SK-N-SH (cell line): ENCODE results near the gene ZG16B. TPM values are rescaled to one million over a fixed set of nuclear protein-coding genes. Genes with fewer than 3 reads are reported as not detected.

Experiments
- CTCF ChIA-PET: fragments of 300-600, 350-600 bp; formaldehyde crosslinking; extraction: SDS; loops from one replicate; lab custom pipeline; 2021; lab: Yijun Ruan, JAX
- POLR2A ChIA-PET: fragments of 350-600 bp; sonication (Branson Sonifier 250); formaldehyde crosslinking; extraction: SDS; loops from one replicate; lab custom pipeline; 2020; ENCODE audit warnings: antibody characterized with exemption, inconsistent platforms; lab: Yijun Ruan, JAX
- DNase-seq: peaks from one replicate; pipeline ENCODE4 v3.0.0; 2012
- H2AFZ ChIP-seq: fragments of 200-600 bp; sonication (generic); 2 replicates; pipeline ENCODE4 v1.8.1; 2016; ENCODE audit warnings: antibody characterized with exemption, mild to moderate bottlenecking, low read depth
- H3F3A ChIP-seq: fragments of 200-600 bp; sonication (generic); replicated peaks from 2 replicates; pipeline ENCODE3; 2016; ENCODE audit warnings: antibody characterized with exemption, mild to moderate bottlenecking; ENCODE audit not compliant: insufficient read depth
- H3K27ac ChIP-seq, 2 experiments: fragments of 200-500 bp in 1 of 2; fragments of 200-600 bp in 1 of 2; sonication (Bioruptor generic) in 1 of 2; sonication (generic), shearing (Covaris generic) in 1 of 2; 2 replicates each; pipeline versions ENCODE4 v1.5.1 to v1.6.1; 2014 to 2016; ENCODE audit warnings: low read depth in 2 of 2, inconsistent platforms in 1 of 2, low read length in 1 of 2, mild to moderate bottlenecking in 1 of 2, mixed read lengths in 1 of 2
- H3K27me3 ChIP-seq: fragments of 200-600 bp; sonication (generic), shearing (Covaris generic); 2 replicates; pipeline ENCODE4 v1.6.1; 2016; ENCODE audit warnings: mixed run types; ENCODE audit not compliant: insufficient read depth
- H3K36me3 ChIP-seq, 2 experiments: fragments of 200-500 bp in 1 of 2; fragments of 200-600 bp in 1 of 2; sonication (Bioruptor generic) in 1 of 2; sonication (generic) in 1 of 2; replicated peaks in 1 of 2; 2 replicates each; pipeline versions ENCODE3 to v1.5.1; 2014 to 2016; ENCODE audit warnings: low read length in 1 of 2, mild to moderate bottlenecking in 1 of 2; ENCODE audit not compliant: insufficient read depth in 2 of 2, control insufficient read depth in 1 of 2
- H3K4me1 ChIP-seq, 2 experiments: fragments of 200-500 bp in 1 of 2; fragments of 200-600 bp in 1 of 2; sonication (Bioruptor generic) in 1 of 2; sonication (generic), shearing (Covaris generic) in 1 of 2; 2 replicates each; pipeline versions ENCODE4 v1.5.1 to v1.6.1; 2014 to 2016; ENCODE audit warnings: low read depth in 1 of 2, low read length in 1 of 2, mixed run types in 1 of 2; ENCODE audit not compliant: insufficient read depth in 2 of 2, control insufficient read depth in 1 of 2
- H3K4me2 ChIP-seq: fragments of 200-600 bp; sonication (generic), shearing (Covaris generic); 2 replicates; pipeline ENCODE4 v1.6.1; 2017; ENCODE audit warnings: mixed run types
- H3K4me3 ChIP-seq, 2 experiments: fragments of 200-500 bp in 1 of 2; fragments of 200-600 bp in 1 of 2; sonication (Bioruptor generic) in 1 of 2; sonication (generic), shearing (Covaris generic) in 1 of 2; 2 replicates each; pipeline versions ENCODE4 v1.5.1 to v1.8.1; 2014 to 2016; ENCODE audit warnings: low read depth in 2 of 2, inconsistent platforms in 1 of 2, low read length in 1 of 2, mild to moderate bottlenecking in 1 of 2, mixed read lengths in 1 of 2, moderate library complexity in 1 of 2
- H3K79me2 ChIP-seq: fragments of 200-600 bp; sonication (generic); 2 replicates; pipeline ENCODE4 v1.8.1; 2017; ENCODE audit warnings: mild to moderate bottlenecking; ENCODE audit not compliant: insufficient read depth
- H3K9ac ChIP-seq: fragments of 200-600 bp; sonication (generic); 2 replicates; pipeline ENCODE4 v1.6.1; 2017; ENCODE audit warnings: mixed run types
- H3K9me2 ChIP-seq: fragments of 200-600 bp; sonication (generic); 2 replicates; pipeline ENCODE4 v1.6.1; 2017; ENCODE audit warnings: mixed run types
- H3K9me3 ChIP-seq: fragments of 200-600 bp; sonication (generic); 2 replicates; pipeline ENCODE4 v1.6.1; 2017; ENCODE audit warnings: mixed run types, mild to moderate bottlenecking, moderate library complexity
- H4K20me1 ChIP-seq: fragments of 200-600 bp; sonication (generic); 2 replicates; pipeline ENCODE4 v1.6.1; 2017; ENCODE audit warnings: mild to moderate bottlenecking, mixed run types; ENCODE audit not compliant: insufficient read depth
- FOSL2 ChIP-seq: IDR thresholded peaks from 2 replicates; pipeline ENCODE4 v1.4.0; 2012; ENCODE audit warnings: low read depth, mild to moderate bottlenecking, moderate library complexity, borderline replicate concordance
- GABPA ChIP-seq: IDR thresholded peaks from 2 replicates; pipeline ENCODE4 v1.4.0; 2012; ENCODE audit warnings: low read depth, mild to moderate bottlenecking
- GATA2 ChIP-seq: sonication (generic); formaldehyde crosslinking; IDR thresholded peaks from 2 replicates; pipeline ENCODE4 v1.5.0; 2020; ENCODE audit warnings: mild to moderate bottlenecking, missing genetic modification reagents
- IRF3 ChIP-seq: fragments of 150-350 bp; IDR thresholded peaks from 2 replicates; pipeline ENCODE4 v1.6.1; 2016; ENCODE audit warnings: mild to moderate bottlenecking, low read depth, low read length
- JUND ChIP-seq: IDR thresholded peaks from 2 replicates; pipeline ENCODE4 v1.4.0; 2012
- MXI1 ChIP-seq: IDR thresholded peaks from 2 replicates; pipeline ENCODE4 v1.6.1; 2012; ENCODE audit warnings: mild to moderate bottlenecking, low read depth, low read length, improper control_type of control experiment
- NFIC ChIP-seq: IDR thresholded peaks from 2 replicates; pipeline ENCODE4 v1.4.0; 2012; ENCODE audit warnings: borderline replicate concordance
- RAD21 ChIP-seq: IDR thresholded peaks from 2 replicates; pipeline ENCODE4 v1.6.1; 2012; ENCODE audit warnings: mild to moderate bottlenecking, low read length
- REST ChIP-seq: IDR thresholded peaks from 2 replicates; pipeline ENCODE4 v1.6.1; 2012; ENCODE audit warnings: mild to moderate bottlenecking, low read depth, low read length, moderate library complexity
- RFX5 ChIP-seq: IDR thresholded peaks from 2 replicates; pipeline ENCODE4 v1.6.1; 2012; ENCODE audit warnings: mild to moderate bottlenecking, improper control_type of control experiment, low read length
- SMC3 ChIP-seq: IDR thresholded peaks from 2 replicates; pipeline ENCODE4 v1.6.1; 2012; ENCODE audit warnings: low read depth, low read length, improper control_type of control experiment
- YY1 ChIP-seq: IDR thresholded peaks from 2 replicates; pipeline ENCODE4 v1.4.0; 2012; ENCODE audit warnings: low read depth, mild to moderate bottlenecking
- WGBS: methylation state at CpG from one replicate; pipeline ENCODE4 v1.1.6; 2017; ENCODE audit warnings: low lambda C conversion rate; 5-methylcytosine and 5-hydroxymethylcytosine counted together
- polyA plus RNA-seq, 3 experiments: library from polyadenylated mRNA; depleted of rRNA; stranded (reverse); fragments of >200 nt; gene quantifications; 2 replicates each; pipeline ENCODE4 v1.2.3, GENCODE V29; 2012
- TF ChIP-seq, protein P1 (sequence below): fragments of 200-600 bp; sonication (generic); IDR thresholded peaks from 2 replicates; pipeline ENCODE4 v1.6.1; 2017; ENCODE audit warnings: antibody characterized with exemption, mild to moderate bottlenecking, moderate library complexity

ZG16B gene
- polyA plus RNA-seq, 1 of the 3 experiments (the other 2 are of a cell fraction): 0.26 TPM

DNA sequence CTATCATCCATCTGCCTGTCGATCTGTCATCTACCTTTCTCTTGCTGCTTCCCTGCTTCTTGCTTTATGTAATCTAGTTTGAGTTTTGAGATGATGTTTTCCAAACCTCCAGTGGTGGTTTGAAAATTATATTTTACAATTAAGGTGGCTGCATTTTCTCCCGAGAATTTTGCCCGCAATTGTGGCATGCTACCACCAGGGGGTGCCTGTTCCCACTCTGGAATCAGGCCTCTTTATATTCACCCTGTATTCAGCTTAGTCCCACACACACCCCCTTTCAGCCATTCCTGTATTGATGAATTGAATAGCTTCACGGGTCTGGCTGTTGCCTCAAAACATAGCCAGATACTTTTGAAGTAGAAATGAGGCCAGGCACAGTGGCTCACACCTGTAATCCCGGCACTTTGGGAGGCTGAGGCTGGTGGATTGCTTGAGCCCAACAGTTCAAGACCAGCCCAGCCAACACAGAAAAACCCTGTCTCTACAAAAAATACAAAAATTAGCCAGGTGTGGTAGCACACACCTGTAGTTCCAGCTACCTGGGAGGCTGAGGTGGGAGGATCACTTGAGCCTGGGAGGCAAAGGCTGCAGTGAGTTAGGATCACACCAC lies 24.7 kb downstream of the ZG16B start:
- Histone ChIP-seq H3K9me3 (0 out of 2 replicates have a peak, but pooled peaks cover 6% of the 10 kb centered on the region), H3K4me3 (no peak overlapping the region), H4K20me1 (no peaks in the 10 kb centered on the region), H3K36me3 (no peaks in the 10 kb centered on the region), H3K4me2 (no peak overlapping the region), H3K9me2 (no peaks in the 10 kb centered on the region), H3K27me3 (no peaks in the 10 kb centered on the region; the same call in none of the 2 replicates), H3F3A (no peaks in the 10 kb centered on the region), H2AFZ (no peak overlapping the region), H3K79me2 (no peaks in the 10 kb centered on the region), H3K9ac (no peak overlapping the region), H3K27ac (no peak overlapping the region), H3K4me1 (peaks cover 0 to 6% of the 10 kb centered on the region in 2 experiments; a peak in 1 of 4 replicates)
- ChIA-PET CTCF (interaction anchor here (0.8 to 3.8 kb wide), 7 partner anchors 12 to 105 kb away, joined by 3 to 34 read pairs (median 4); no protein-coding TSS in a partner anchor), POLR2A (interaction anchor here (2.1 kb wide), 1 partner anchor 13 kb away, joined by 7 read pairs; no protein-coding TSS in a partner anchor)
- DNase-seq: peak; percentile 46
- WGBS: 39% methylated on average over 5 of the region's 5 CpGs
- TF ChIP-seq, protein P1, sequence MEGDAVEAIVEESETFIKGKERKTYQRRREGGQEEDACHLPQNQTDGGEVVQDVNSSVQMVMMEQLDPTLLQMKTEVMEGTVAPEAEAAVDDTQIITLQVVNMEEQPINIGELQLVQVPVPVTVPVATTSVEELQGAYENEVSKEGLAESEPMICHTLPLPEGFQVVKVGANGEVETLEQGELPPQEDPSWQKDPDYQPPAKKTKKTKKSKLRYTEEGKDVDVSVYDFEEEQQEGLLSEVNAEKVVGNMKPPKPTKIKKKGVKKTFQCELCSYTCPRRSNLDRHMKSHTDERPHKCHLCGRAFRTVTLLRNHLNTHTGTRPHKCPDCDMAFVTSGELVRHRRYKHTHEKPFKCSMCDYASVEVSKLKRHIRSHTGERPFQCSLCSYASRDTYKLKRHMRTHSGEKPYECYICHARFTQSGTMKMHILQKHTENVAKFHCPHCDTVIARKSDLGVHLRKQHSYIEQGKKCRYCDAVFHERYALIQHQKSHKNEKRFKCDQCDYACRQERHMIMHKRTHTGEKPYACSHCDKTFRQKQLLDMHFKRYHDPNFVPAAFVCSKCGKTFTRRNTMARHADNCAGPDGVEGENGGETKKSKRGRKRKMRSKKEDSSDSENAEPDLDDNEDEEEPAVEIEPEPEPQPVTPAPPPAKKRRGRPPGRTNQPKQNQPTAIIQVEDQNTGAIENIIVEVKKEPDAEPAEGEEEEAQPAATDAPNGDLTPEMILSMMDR: peak; percentile 58
- TF ChIP-seq JUND: no peak

DNA sequence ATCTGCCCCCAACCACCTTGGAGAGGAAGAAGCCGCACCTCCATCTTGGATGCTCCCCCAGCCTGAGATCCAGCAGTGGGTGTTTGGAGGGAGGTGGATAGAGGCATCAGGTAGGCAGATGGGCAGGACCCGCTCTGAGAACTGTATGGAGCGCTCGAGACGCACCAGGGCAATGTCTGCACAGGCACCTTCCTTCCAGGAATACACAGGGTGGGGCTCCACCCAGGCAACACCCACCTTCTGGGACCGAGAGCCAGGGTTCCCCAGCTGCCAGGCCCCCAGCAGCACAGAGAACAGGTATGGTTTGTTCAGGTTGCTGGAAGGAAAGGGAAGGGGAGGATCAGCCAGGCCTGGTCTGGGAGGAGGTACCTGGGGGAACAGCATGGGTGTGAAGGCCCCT lies 25.4 kb downstream of the ZG16B start:
- peak; percentile 21 for DNase-seq
- Histone ChIP-seq H3K36me3 (no peaks in the 10 kb centered on the region), H3K27ac (no peak overlapping the region)
- TF ChIP-seq SMC3 (no peak), IRF3 (no peak)
- TF ChIP-seq, all 33 proteins: peak for 0
- POLR2A ChIA-PET: no interaction called here
- Histone ChIP-seq H3K4me2 (no peak overlapping the region), H2AFZ (no peak overlapping the region), H3K79me2 (no peaks in the 10 kb centered on the region), H3K9ac (no peak overlapping the region), H3K9me2 (no peaks in the 10 kb centered on the region), H3K4me1 (peaks cover 0 to 6% of the 10 kb centered on the region in 2 experiments; a peak in 1 of 4 replicates), H3K4me3 (no peak overlapping the region), H3K9me3 (0 out of 2 replicates have a peak, but pooled peaks cover 6% of the 10 kb centered on the region), H3K27me3 (no peaks in the 10 kb centered on the region; the same call in none of the 2 replicates), H4K20me1 (no peaks in the 10 kb centered on the region), H3F3A (no peaks in the 10 kb centered on the region)
- CTCF ChIA-PET: interaction anchor here (1.3 to 2.1 kb wide), 2 partner anchors 13 to 17 kb away, joined by 7 to 13 read pairs; no protein-coding TSS in a partner anchor
- 76% methylated on average over 5 of the region's 6 CpGs for whole genome bisulfite sequencing

GRCh38 chr16:2856061-2856670 lies 26.1 kb downstream of the ZG16B start:
- ChIA-PET CTCF (interaction anchor here (1.3 to 2.1 kb wide), 2 partner anchors 12 to 17 kb away, joined by 7 to 13 read pairs; no protein-coding TSS in a partner anchor), POLR2A (no interaction called here)
- Histone ChIP-seq H4K20me1 (no peaks in the 10 kb centered on the region), H3K9ac (no peak overlapping the region), H3K79me2 (no peaks in the 10 kb centered on the region), H2AFZ (no peak overlapping the region), H3K9me2 (no peaks in the 10 kb centered on the region), H3K4me2 (no peak overlapping the region), H3K4me1 (peaks cover 0 to 6% of the 10 kb centered on the region in 2 experiments; a peak in 1 of 4 replicates), H3K4me3 (no peak overlapping the region), H3F3A (no peaks in the 10 kb centered on the region), H3K27me3 (no peaks in the 10 kb centered on the region; the same call in none of the 2 replicates), H3K9me3 (0 out of 2 replicates have a peak, but pooled peaks cover 6% of the 10 kb centered on the region), H3K36me3 (no peaks in the 10 kb centered on the region), H3K27ac (no peak overlapping the region)
- DNase-seq: peak; percentile 81
- WGBS: 79% methylated on average over 13 of the region's 14 CpGs
- TF ChIP-seq NFIC: no peak
- TF ChIP-seq RAD21: no peak
- no peak for TF ChIP-seq GATA2
- no peak for TF ChIP-seq RFX5
- no peak for TF ChIP-seq FOSL2
- no peak for TF ChIP-seq REST
- TF ChIP-seq MXI1: no peak
- no peak for TF ChIP-seq YY1
- TF ChIP-seq GABPA: no peak
